Natural killer cell (primary cell): Measurements from ENCODE around the gene EYA4. TPM values are rescaled to one million over a fixed set of nuclear protein-coding genes. Genes with fewer than 3 reads are reported as not detected.

Experiments used
- ATAC-seq, 3 donors: fragments of 150-1000 bp in 2 of 3; fragments of 200-7000 bp in 1 of 3; cut with Tn5 transposase; 1 replicate in 1 of 3; 2 replicates in 2 of 3; pipeline ENCODE4 v1.10.0; 2021; ENCODE audit warnings: mild to moderate bottlenecking in 2 of 3, moderate library complexity in 2 of 3
- DNase-seq, 2 donors: peaks; one replicate each; pipeline versions ENCODE4 v3.0.0 to v3.0.0-alpha.2; 2013 to 2021; ENCODE audit warnings: mixed read lengths in 1 of 2
- H3K27ac ChIP-seq: one replicate; pipeline ENCODE4 v1.5.1; 2013; ENCODE audit warnings: mild to moderate bottlenecking, low read length
- H3K27me3 ChIP-seq: one replicate; pipeline ENCODE4 v1.6.1; 2013; ENCODE audit warnings: low read length; ENCODE audit not compliant: control insufficient read depth, insufficient read depth
- H3K36me3 ChIP-seq: one replicate; pipeline ENCODE4 v1.6.1; 2013; ENCODE audit warnings: low read length; ENCODE audit not compliant: control insufficient read depth, insufficient read depth
- H3K4me1 ChIP-seq: one replicate; pipeline ENCODE4 v1.6.1; 2013; ENCODE audit warnings: low read length; ENCODE audit not compliant: control insufficient read depth, insufficient read depth
- H3K4me3 ChIP-seq: one replicate; pipeline ENCODE4 v1.5.1; 2013; ENCODE audit warnings: low read length
- H3K9me3 ChIP-seq: one replicate; pipeline ENCODE4 v1.6.1; 2013; ENCODE audit warnings: low read length; ENCODE audit not compliant: control insufficient read depth, insufficient read depth
- H3K27ac Mint-ChIP-seq, 2 donors: one replicate each; pipeline ENCODE4 v1.8.0; 2022; ENCODE audit warnings: mild to moderate bottlenecking in 2 of 2, mixed read lengths in 2 of 2, moderate library complexity in 1 of 2
- H3K27me3 Mint-ChIP-seq, 2 donors: one replicate each; pipeline ENCODE4 v1.8.0; 2022; ENCODE audit warnings: low read depth in 2 of 2, mixed read lengths in 2 of 2
- H3K36me3 Mint-ChIP-seq: one replicate; pipeline ENCODE4 v1.8.0; 2022; ENCODE audit warnings: mixed read lengths
- H3K4me1 Mint-ChIP-seq, 2 donors: one replicate each; pipeline ENCODE4 v1.8.0; 2022; ENCODE audit warnings: mixed read lengths in 2 of 2
- H3K4me3 Mint-ChIP-seq: one replicate; pipeline ENCODE4 v1.8.0; 2022; ENCODE audit warnings: mild to moderate bottlenecking, moderate library complexity, mixed read lengths
- H3K9me3 Mint-ChIP-seq, 2 donors: one replicate each; pipeline ENCODE4 v1.8.0; 2022; ENCODE audit warnings: mixed read lengths in 2 of 2
- WGBS: methylation state at CpG from one replicate; pipeline ENCODE4 v1.1.7; 2013; ENCODE audit warnings: missing lambda C conversion rate; ENCODE audit not compliant: insufficient coverage; 5-methylcytosine and 5-hydroxymethylcytosine counted together
- intact Hi-C: fragments of 100-400 bp; cut with micrococcal nuclease; formaldehyde crosslinking; loops from one replicate; pipeline ENCODE4 v1.14.2; 2022
- total RNA-seq, 4 donors: library from RNA; stranded (reverse); fragments of 120-200 nt in 1 of 4; gene quantifications; one replicate each; pipeline versions ENCODE4 v1.2.3 to v1.2.4, GENCODE V29; 2013 to 2022
- TF ChIP-seq, protein P1 (sequence below): fragments of 200-600 bp; IDR thresholded peaks from one replicate; pipeline ENCODE4 v1.8.0; 2022; ENCODE audit warnings: antibody characterized with exemption

EYA4 gene
- total RNA-seq, 3 donors from 2014 or later (not counting 1 experiment from before 2014, with no cell fraction given), result not detected

DNA sequence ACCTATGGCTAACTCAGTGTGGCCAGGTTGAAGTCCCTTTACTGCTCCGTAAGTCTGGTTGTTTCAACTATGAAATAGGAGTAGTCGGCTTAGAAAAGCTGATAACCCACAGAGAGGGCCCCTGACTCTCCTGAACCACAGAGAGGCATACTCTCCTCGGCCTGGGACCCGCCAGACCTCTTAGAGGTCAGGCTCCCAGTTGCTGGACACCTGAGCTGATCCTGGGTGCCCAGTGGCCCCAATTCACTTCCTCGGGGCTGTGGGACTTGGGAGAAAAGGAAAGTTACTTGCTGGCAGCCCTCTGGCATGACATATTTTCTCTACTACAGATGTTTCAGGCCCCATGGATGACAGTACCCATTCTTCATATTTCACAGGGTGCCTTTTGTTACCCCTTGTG lies 34.2 kb upstream of the EYA4 start:
- no peak overlapping the region for H3K4me3 Mint-ChIP-seq
- no peaks in the 10 kb centered on the region for H3K36me3 Mint-ChIP-seq
- H3K27ac Mint-ChIP-seq, result no peak overlapping the region
- H3K4me3 ChIP-seq, result no peak overlapping the region
- DNase-seq (no peak), ATAC-seq (no peak)
- H3K36me3 ChIP-seq, result no peaks in the 10 kb centered on the region
- intact Hi-C loops, result no loop called here
- H3K9me3 ChIP-seq, result no peaks in the 10 kb centered on the region
- TF ChIP-seq, protein P1, sequence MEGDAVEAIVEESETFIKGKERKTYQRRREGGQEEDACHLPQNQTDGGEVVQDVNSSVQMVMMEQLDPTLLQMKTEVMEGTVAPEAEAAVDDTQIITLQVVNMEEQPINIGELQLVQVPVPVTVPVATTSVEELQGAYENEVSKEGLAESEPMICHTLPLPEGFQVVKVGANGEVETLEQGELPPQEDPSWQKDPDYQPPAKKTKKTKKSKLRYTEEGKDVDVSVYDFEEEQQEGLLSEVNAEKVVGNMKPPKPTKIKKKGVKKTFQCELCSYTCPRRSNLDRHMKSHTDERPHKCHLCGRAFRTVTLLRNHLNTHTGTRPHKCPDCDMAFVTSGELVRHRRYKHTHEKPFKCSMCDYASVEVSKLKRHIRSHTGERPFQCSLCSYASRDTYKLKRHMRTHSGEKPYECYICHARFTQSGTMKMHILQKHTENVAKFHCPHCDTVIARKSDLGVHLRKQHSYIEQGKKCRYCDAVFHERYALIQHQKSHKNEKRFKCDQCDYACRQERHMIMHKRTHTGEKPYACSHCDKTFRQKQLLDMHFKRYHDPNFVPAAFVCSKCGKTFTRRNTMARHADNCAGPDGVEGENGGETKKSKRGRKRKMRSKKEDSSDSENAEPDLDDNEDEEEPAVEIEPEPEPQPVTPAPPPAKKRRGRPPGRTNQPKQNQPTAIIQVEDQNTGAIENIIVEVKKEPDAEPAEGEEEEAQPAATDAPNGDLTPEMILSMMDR, result no peak
- H3K4me1 Mint-ChIP-seq, result no peaks in the 10 kb centered on the region
- H3K27ac ChIP-seq, result no peak overlapping the region
- no peaks in the 10 kb centered on the region for H3K27me3 Mint-ChIP-seq
- no peaks in the 10 kb centered on the region for H3K4me1 ChIP-seq
- H3K9me3 Mint-ChIP-seq, result peaks cover 5 to 9% of the 10 kb centered on the region in 2 donors
- no peaks in the 10 kb centered on the region for H3K27me3 ChIP-seq
- WGBS, result 86% methylated on average over 5 of the region's 5 CpGs

DNA sequence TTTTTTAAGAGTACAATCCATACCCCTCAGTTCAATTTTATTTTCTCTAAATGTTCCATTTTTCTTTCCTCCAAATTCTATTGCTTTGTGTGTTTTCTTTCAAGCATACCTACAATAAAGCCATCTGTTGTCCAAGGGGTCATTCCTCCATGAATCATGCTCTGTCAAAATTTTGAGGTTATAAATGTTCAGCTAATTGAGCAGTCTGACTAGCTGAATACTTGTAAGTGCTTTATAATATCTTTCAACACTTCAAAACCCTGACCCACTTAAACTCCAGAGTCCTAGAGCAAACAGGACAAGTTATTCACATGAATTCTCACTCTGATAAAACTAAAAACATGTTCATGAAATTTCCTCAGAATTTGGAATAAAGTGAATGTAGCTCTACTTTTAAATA lies 33.4 kb upstream of the EYA4 start:
- Mint-ChIP-seq H3K27ac (no peak overlapping the region), H3K36me3 (no peaks in the 10 kb centered on the region), H3K4me1 (no peaks in the 10 kb centered on the region), H3K4me3 (no peak overlapping the region), H3K27me3 (no peaks in the 10 kb centered on the region), H3K9me3 (peaks cover 7 to 9% of the 10 kb centered on the region in 2 donors)
- no peaks in the 10 kb centered on the region for H3K36me3 ChIP-seq
- H3K4me3 ChIP-seq, result no peak overlapping the region
- DNase-seq (no peak), ATAC-seq (no peak)
- intact Hi-C loops, result no loop called here
- TF ChIP-seq, protein P1, result no peak
- no peaks in the 10 kb centered on the region for H3K27me3 ChIP-seq
- H3K27ac ChIP-seq, result no peak overlapping the region
- no peaks in the 10 kb centered on the region for H3K4me1 ChIP-seq
- no peaks in the 10 kb centered on the region for H3K9me3 ChIP-seq

DNA sequence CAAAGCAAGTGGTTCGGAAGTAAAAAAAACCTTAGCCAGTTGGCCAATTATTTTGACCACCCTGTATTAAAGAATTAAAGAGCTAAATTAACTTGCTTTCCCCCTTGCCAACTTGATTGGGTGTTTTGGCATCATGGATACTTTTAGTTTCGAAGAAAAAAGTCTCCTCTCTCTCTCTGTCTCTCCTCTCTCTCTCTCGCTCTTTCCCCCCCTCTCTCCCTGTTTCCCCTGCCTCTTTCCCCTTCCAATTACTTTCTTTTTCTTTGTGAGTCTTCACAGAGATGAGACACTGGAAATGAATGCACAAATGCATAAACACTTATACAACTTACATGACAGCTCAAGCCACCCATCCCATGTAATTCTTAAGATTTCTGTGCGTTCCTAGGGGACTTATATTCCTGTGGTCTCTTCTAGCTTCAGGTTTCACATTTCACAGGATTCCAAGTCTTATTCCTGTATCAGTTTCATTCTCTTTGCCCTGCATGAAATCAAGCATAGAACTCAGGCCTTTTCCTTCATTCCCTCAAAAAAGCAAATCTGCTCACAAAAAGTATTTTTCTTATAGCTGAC lies 32.9 kb upstream of the EYA4 start:
- H3K27me3 Mint-ChIP-seq, result no peaks in the 10 kb centered on the region
- TF ChIP-seq, protein P1, result no peak
- Histone ChIP-seq H3K9me3 (no peaks in the 10 kb centered on the region), H3K27me3 (no peaks in the 10 kb centered on the region), H3K4me1 (no peaks in the 10 kb centered on the region), H3K27ac (no peak overlapping the region), H3K36me3 (no peaks in the 10 kb centered on the region), H3K4me3 (no peak overlapping the region)
- no peak overlapping the region for H3K27ac Mint-ChIP-seq
- no peak overlapping the region for H3K4me3 Mint-ChIP-seq
- peaks cover 7 to 9% of the 10 kb centered on the region in 2 donors for H3K9me3 Mint-ChIP-seq
- intact Hi-C loops, result no loop called here
- WGBS, result 85% methylated on average over 3 of the region's 4 CpGs
- no peaks in the 10 kb centered on the region for H3K4me1 Mint-ChIP-seq
- DNase-seq (no peak), ATAC-seq (no peak)
- no peaks in the 10 kb centered on the region for H3K36me3 Mint-ChIP-seq

DNA sequence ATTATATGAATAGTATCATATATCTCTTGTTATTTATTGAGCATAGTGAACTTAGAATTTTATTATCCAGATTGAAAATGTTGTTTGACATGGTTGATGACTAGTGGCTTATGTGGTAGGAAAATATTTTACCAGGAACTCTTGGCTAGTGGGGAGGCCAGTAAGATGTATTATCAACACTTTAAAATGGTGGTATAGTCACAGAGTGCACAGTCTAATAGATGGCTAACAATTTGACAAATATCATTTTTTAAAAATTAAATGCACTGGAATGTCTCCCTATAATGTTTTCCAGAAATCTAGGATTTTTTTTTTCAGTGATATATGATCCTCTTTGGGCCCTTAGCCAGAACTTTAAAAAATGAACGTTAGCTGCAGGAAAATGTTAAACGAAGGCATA lies 26.9 kb upstream of the EYA4 start:
- no peaks in the 10 kb centered on the region for H3K27me3 ChIP-seq
- H3K4me3 Mint-ChIP-seq, result no peak overlapping the region
- H3K4me1 ChIP-seq, result no peaks in the 10 kb centered on the region
- TF ChIP-seq, protein P1, result no peak
- WGBS, result no CpG with 5 or more reads among the region's 2 CpGs
- no peaks in the 10 kb centered on the region for H3K27me3 Mint-ChIP-seq
- intact Hi-C loops, result no loop called here
- no peak overlapping the region for H3K27ac Mint-ChIP-seq
- ATAC-seq (no peak), DNase-seq (no peak)
- H3K27ac ChIP-seq, result no peak overlapping the region
- H3K4me3 ChIP-seq, result no peak overlapping the region
- H3K4me1 Mint-ChIP-seq, result no peaks in the 10 kb centered on the region
- peaks cover 2% of the 10 kb centered on the region for H3K9me3 ChIP-seq
- peaks cover 3 to 5% of the 10 kb centered on the region in 2 donors for H3K9me3 Mint-ChIP-seq
- H3K36me3 Mint-ChIP-seq, result no peaks in the 10 kb centered on the region
- H3K36me3 ChIP-seq, result no peaks in the 10 kb centered on the region
